Esophagus squamous epithelium (tissue), 5 donors: ENCODE measurements around the gene OPN3. TPM values are rescaled to one million over a fixed set of nuclear protein-coding genes. Genes with fewer than 3 reads are reported as not detected.

Experiments used
- DNase-seq: peaks from one replicate; lab custom pipeline; 2025; lab: John Stamatoyannopoulos, UW
- H3K27ac ChIP-seq, 4 donors: fragments of 200-600 bp; sonication (generic); one replicate each; pipeline ENCODE4 v1.5.1; 2016 to 2019; ENCODE audit warnings: mild to moderate bottlenecking in 1 of 4
- H3K27me3 ChIP-seq, 4 donors: fragments of 200-600 bp; sonication (generic); 1 replicate in 3 of 4; 2 replicates in 1 of 4; pipeline versions ENCODE4 v1.5.1 to v1.6.0; 2017 to 2021; ENCODE audit warnings: antibody characterized with exemption in 1 of 4
- H3K36me3 ChIP-seq, 3 donors: fragments of 200-600 bp; sonication (generic); one replicate each; pipeline ENCODE4 v1.5.1; 2016 to 2019
- H3K4me1 ChIP-seq, 3 donors: fragments of 200-600 bp; sonication (generic); one replicate each; pipeline ENCODE4 v1.5.1; 2017 to 2019
- H3K4me3 ChIP-seq, 4 donors: fragments of 200-600 bp; sonication (generic); 1 replicate in 3 of 4; 2 replicates in 1 of 4; pipeline ENCODE4 v1.5.1; 2016 to 2019; ENCODE audit warnings: mild to moderate bottlenecking in 2 of 4, moderate library complexity in 1 of 4
- H3K9me3 ChIP-seq, 3 donors: fragments of 200-600 bp; sonication (generic); one replicate each; pipeline ENCODE4 v1.5.1; 2016 to 2019
- POLR2A ChIP-seq, 4 donors: fragments of 450-650 bp; IDR thresholded peaks; one replicate each; pipeline ENCODE4 v1.6.1; 2017; ENCODE audit warnings: antibody characterized with exemption in 4 of 4, mild to moderate bottlenecking in 4 of 4, moderate library complexity in 3 of 4
- WGBS, 2 donors: methylation state at CpG; one replicate each; pipeline ENCODE4 v1.1.5; 2018; 5-methylcytosine and 5-hydroxymethylcytosine counted together
- intact Hi-C: fragments of 100-400 bp; cut with DNase I; formaldehyde crosslinking; loops from one replicate; pipeline ENCODE4 v1.15.0; 2022
- total RNA-seq, 4 donors: library from RNA; depleted of rRNA; stranded (reverse); fragments of >200 nt; gene quantifications; one replicate each; pipeline ENCODE4 v1.1.0, GENCODE V29; 2016
- TF ChIP-seq, protein P1 (sequence below), 6 experiments: fragments of 450-650 bp in 4 of 6; fragments of 200-600 bp in 2 of 6; sonication (generic) in 2 of 6; IDR thresholded peaks; one replicate each; pipeline ENCODE4 v1.5.1; 2016 to 2019; ENCODE audit warnings: antibody characterized with exemption in 6 of 6, mild to moderate bottlenecking in 4 of 6, moderate library complexity in 4 of 6
- donor health status: DM: yes; HTN: yes; CAD: no.

The OPN3 gene
- total RNA-seq, 4 donors from 2014 or later = 16.9 to 23.8 (median 21.9) TPM

DNA sequence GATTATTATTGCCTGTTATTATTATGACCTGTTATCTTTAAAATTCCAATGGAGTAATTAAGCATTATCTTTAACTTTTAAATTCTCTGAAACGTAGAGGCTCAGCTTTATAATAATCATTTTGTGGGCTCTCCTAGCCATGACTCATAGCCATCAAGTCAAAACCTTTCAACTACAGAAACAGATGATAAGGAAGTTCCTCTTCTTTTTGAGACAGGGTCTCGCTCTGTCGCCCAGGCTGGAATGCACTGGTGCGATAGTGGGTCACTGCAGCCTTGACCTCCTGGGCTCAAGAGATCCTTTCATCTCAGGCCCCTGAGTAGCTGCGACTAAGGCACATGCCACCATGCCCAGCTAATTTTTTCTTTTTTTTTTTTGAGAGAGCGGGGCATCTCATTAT, 43.5 kb downstream of the OPN3 start:
- Histone ChIP-seq H3K9me3 (no peaks in the 10 kb centered on the region), H3K27me3 (no peaks in the 10 kb centered on the region), H3K4me3 (no peak overlapping the region), H3K27ac (no peak overlapping the region), H3K4me1 (peaks cover 0 to 21% (median 0%) of the 10 kb centered on the region in 3 donors), H3K36me3 (peaks cover 0 to 22% (median 0%) of the 10 kb centered on the region in 3 donors)
- intact Hi-C loops = no loop called here
- TF ChIP-seq, protein P1, sequence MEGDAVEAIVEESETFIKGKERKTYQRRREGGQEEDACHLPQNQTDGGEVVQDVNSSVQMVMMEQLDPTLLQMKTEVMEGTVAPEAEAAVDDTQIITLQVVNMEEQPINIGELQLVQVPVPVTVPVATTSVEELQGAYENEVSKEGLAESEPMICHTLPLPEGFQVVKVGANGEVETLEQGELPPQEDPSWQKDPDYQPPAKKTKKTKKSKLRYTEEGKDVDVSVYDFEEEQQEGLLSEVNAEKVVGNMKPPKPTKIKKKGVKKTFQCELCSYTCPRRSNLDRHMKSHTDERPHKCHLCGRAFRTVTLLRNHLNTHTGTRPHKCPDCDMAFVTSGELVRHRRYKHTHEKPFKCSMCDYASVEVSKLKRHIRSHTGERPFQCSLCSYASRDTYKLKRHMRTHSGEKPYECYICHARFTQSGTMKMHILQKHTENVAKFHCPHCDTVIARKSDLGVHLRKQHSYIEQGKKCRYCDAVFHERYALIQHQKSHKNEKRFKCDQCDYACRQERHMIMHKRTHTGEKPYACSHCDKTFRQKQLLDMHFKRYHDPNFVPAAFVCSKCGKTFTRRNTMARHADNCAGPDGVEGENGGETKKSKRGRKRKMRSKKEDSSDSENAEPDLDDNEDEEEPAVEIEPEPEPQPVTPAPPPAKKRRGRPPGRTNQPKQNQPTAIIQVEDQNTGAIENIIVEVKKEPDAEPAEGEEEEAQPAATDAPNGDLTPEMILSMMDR (IDR thresholded peaks at IDR 0.05) = no peak
- TF ChIP-seq POLR2A (IDR thresholded peaks at IDR 0.05) = no peak
- DNase-seq = no peak
- WGBS, 2 donors = 82 to 89% methylated on average over 6 of the region's 6 CpGs

DNA sequence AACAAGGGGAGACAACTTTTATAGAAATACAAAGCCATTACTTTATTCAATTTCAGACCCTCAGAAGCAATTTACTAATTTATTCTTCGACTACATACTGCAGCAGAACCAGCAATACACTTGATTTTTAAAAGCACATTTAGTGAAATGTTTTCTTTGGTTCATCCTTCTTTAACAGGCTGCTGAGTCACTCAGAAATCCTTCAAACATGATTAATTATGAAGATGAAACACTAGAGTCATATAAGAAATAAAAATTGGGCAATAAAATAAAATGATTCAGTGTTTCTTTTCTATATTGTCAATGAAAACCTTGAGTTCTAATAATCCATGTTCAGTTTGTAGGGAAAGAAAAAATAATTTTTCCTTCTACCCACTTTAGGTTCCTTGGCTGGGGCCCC, 47.0 kb downstream of the OPN3 start:
- Histone ChIP-seq H3K27me3 (no peaks in the 10 kb centered on the region), H3K36me3 (peaks cover 0 to 22% (median 0%) of the 10 kb centered on the region in 3 donors), H3K4me3 (no peak overlapping the region), H3K9me3 (no peaks in the 10 kb centered on the region), H3K4me1 (peaks cover 0 to 19% (median 0%) of the 10 kb centered on the region in 3 donors), H3K27ac (no peak overlapping the region)
- 52 to 80% methylated on average over 1 of the region's 1 CpG for WGBS, 2 donors
- TF ChIP-seq, protein P1 (IDR thresholded peaks at IDR 0.05) = no peak
- no peak for TF ChIP-seq POLR2A (IDR thresholded peaks at IDR 0.05)
- no peak for DNase-seq
- intact Hi-C loops = no loop called here

GRCh38 chr1:241592273-241592958, 47.8 kb downstream of the OPN3 start:
- DNase-seq = no peak
- Histone ChIP-seq H3K9me3 (no peaks in the 10 kb centered on the region), H3K36me3 (peaks cover 0 to 22% (median 0%) of the 10 kb centered on the region in 3 donors), H3K27ac (no peak overlapping the region), H3K27me3 (no peaks in the 10 kb centered on the region), H3K4me1 (peaks cover 0 to 18% (median 0%) of the 10 kb centered on the region in 3 donors), H3K4me3 (no peak overlapping the region)
- intact Hi-C loops = no loop called here
- no peak for TF ChIP-seq POLR2A (IDR thresholded peaks at IDR 0.05)
- 38 to 46% methylated on average over 3 of the region's 3 CpGs for WGBS, 2 donors

DNA sequence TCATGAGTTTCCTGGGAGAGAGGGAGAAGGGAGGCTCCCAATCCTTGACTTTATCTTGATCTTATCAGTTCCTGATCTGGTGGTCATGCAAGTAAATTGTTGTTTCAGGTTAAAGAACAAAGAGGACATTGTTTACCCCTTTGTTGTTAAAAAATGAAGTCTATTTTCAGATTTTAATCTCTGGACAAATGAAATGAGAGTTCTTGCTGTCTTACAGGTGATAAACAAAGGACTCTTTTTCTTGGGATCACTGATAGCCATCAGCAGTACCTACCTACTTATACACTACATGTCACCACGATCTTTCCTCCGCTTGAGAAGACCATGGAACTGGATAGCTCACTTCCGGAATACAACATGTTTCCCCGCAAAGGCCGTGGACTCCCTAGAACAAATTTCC, 48.4 kb downstream of the OPN3 start:
- H3K4me1 ChIP-seq = peaks cover 0 to 18% (median 0%) of the 10 kb centered on the region in 3 donors
- TF ChIP-seq POLR2A (IDR thresholded peaks at IDR 0.05) = no peak
- TF ChIP-seq, protein P1 (IDR thresholded peaks at IDR 0.05) = no peak
- DNase-seq = no peak
- 73 to 75% methylated on average over 4 to 5 of the region's 5 CpGs for WGBS, 2 donors
- no peaks in the 10 kb centered on the region for H3K9me3 ChIP-seq
- no peak overlapping the region for H3K4me3 ChIP-seq
- no peak overlapping the region for H3K27ac ChIP-seq
- intact Hi-C loops = no loop called here
- no peaks in the 10 kb centered on the region for H3K27me3 ChIP-seq
- peaks cover 0 to 18% (median 0%) of the 10 kb centered on the region in 3 donors for H3K36me3 ChIP-seq

DNA sequence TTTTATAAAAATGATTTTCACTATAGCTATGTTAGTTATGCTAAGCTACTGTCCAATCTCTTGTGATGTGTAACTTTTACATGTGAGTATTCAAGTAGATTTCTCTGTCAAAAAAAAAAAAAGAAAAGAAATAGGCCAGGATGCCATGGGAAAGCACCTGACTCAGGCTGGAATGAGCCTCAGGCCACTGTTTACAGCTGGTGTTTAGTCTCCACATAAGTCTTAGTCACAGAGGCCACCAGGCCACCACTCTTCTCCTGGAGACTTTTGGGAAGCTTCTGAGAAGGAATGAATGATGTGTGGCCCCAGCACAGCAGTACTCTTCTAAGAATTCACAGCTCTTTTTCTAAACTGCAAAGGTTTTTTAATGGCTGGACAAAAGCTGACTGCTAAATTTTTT, 48.9 kb downstream of the OPN3 start:
- H3K4me1 ChIP-seq = peaks cover 0 to 18% (median 0%) of the 10 kb centered on the region in 3 donors
- DNase-seq = no peak
- no peaks in the 10 kb centered on the region for H3K9me3 ChIP-seq
- intact Hi-C loops = no loop called here
- no peak for TF ChIP-seq POLR2A (IDR thresholded peaks at IDR 0.05)
- TF ChIP-seq, protein P1 (IDR thresholded peaks at IDR 0.05) = no peak
- H3K4me3 ChIP-seq = no peak overlapping the region
- peaks cover 0 to 14% (median 0%) of the 10 kb centered on the region in 3 donors for H3K36me3 ChIP-seq
- no peaks in the 10 kb centered on the region for H3K27me3 ChIP-seq
- no peak overlapping the region for H3K27ac ChIP-seq
